H1 (cell line): ENCODE measurements around the gene ITPR1. TPM values are rescaled to one million over a fixed set of nuclear protein-coding genes. Genes with fewer than 3 reads are reported as not detected.

Experiments
- KDM4A ChIP-seq: IDR thresholded peaks from one replicate; pipeline ENCODE4 v1.7.1; 2012; ENCODE audit warnings: low read depth, mild to moderate bottlenecking, moderate library complexity, low read length, inconsistent platforms; ENCODE audit not compliant: severe bottlenecking
- SRF ChIP-seq: IDR thresholded peaks from 2 replicates; pipeline ENCODE4 v1.6.1; 2011; ENCODE audit warnings: mild to moderate bottlenecking, low read depth, low read length, moderate library complexity
- polyA plus RNA-seq, 7 experiments: library from polyadenylated mRNA; depleted of rRNA in 3 of 7; stranded (reverse) in 5 of 7; unstranded in 2 of 7; fragments of >200 nt in 5 of 7; fragments of 200-250 nt in 2 of 7; gene quantifications; 1 replicate in 5 of 7; 2 replicates in 1 of 7; 4 replicates in 1 of 7; pipeline versions ENCODE4 v1.2.1 to v1.2.3, GENCODE V29; 2011 to 2013; ENCODE audit warnings: missing spikeins in 2 of 7, mixed read lengths in 2 of 7
- total RNA-seq: library from RNA; stranded (reverse); fragmentation: NEBNext Ultra II Directional; extraction: Animal tissue kit (Norgen Biotek cat#: 25700); gene quantifications from 2 replicates; pipeline ENCODE4 v1.2.1, GENCODE V29; 2021

Gene ITPR1
- total and polyA plus RNA-seq, 2 of the 8 experiments (the other 6 are each of a cell fraction or from before 2014, with no cell fraction given): 2.5 to 16.3 TPM

- no peak for TF ChIP-seq SRF
- no peak for TF ChIP-seq KDM4A
- TF ChIP-seq, all 59 proteins: peak for 0
Measured at GRCh38 chr3:4472766-4473165, 20.4 kb upstream of the ITPR1 start (continued).
